Ecto neural progenitor cell (in vitro differentiated cells): ENCODE data around the gene DPY19L3.
"Not testable (repeated sequence)": the region's sequence is repeated elsewhere in the genome, so short reads cannot be mapped to it uniquely, and the experiment has no call there.

ENCODE experiments used
- DNase-seq: peaks from one replicate; pipeline ENCODE4 v3.0.0-alpha.2; 2018; ENCODE audit warnings: low spot score

Gene DPY19L3

GRCh38 chr19:32447534-32447933 lies 42.0 kb downstream of the DPY19L3 start:
- not testable (repeated sequence) for DNase-seq

GRCh38 chr19:32448026-32448425 lies 42.5 kb downstream of the DPY19L3 start:
- DNase-seq: no peak

- no peak for DNase-seq
Measured at GRCh38 chr19:32450217-32450616, 44.6 kb downstream of the DPY19L3 start.

GRCh38 chr19:32453736-32454135 lies 48.2 kb downstream of the DPY19L3 start:
- DNase-seq: no peak

GRCh38 chr19:32456406-32456805 lies 50.8 kb downstream of the DPY19L3 start:
- DNase-seq: no peak

GRCh38 chr19:32457571-32458158 lies 52.1 kb downstream of the DPY19L3 start:
- no peak for DNase-seq

GRCh38 chr19:32458500-32459123 lies 53.0 kb downstream of the DPY19L3 start:
- no peak for DNase-seq

- no peak for DNase-seq
Measured at GRCh38 chr19:32459204-32459865, 53.8 kb downstream of the DPY19L3 start.

GRCh38 chr19:32460476-32460875 lies 54.9 kb downstream of the DPY19L3 start:
- DNase-seq: no peak

GRCh38 chr19:32464279-32464678 lies 58.7 kb downstream of the DPY19L3 start:
- no peak for DNase-seq

- no peak for DNase-seq
Measured at GRCh38 chr19:32465176-32465575, 59.6 kb downstream of the DPY19L3 start.

- no peak for DNase-seq
Measured at GRCh38 chr19:32469795-32470194, 64.2 kb downstream of the DPY19L3 start.

- DNase-seq: no peak
Measured at GRCh38 chr19:32471095-32471494, 65.5 kb downstream of the DPY19L3 start.

GRCh38 chr19:32471811-32472210 lies 66.2 kb downstream of the DPY19L3 start:
- DNase-seq: no peak

GRCh38 chr19:32475141-32476031 lies 69.8 kb downstream of the DPY19L3 start:
- no peak for DNase-seq

GRCh38 chr19:32476032-32476350 lies 70.4 kb downstream of the DPY19L3 start:
- no peak for DNase-seq

GRCh38 chr19:32480321-32480720 lies 74.8 kb downstream of the DPY19L3 start:
- no peak for DNase-seq

- no peak for DNase-seq
Measured at GRCh38 chr19:32483574-32483973, 78.0 kb downstream of the DPY19L3 start.

GRCh38 chr19:32489971-32490370 lies 84.4 kb downstream of the DPY19L3 start:
- no peak for DNase-seq

- DNase-seq: no peak
Measured at GRCh38 chr19:32497391-32497790, 91.8 kb downstream of the DPY19L3 start.

GRCh38 chr19:32498648-32499200 lies 93.2 kb downstream of the DPY19L3 start:
- DNase-seq: no peak

GRCh38 chr19:32512498-32512897 lies 106.9 kb downstream of the DPY19L3 start:
- DNase-seq: not testable (repeated sequence)
